GM21717 (cell line): ENCODE results near the gene PLCL1.

Experiments
- ATAC-seq: cut with Tn5 transposase; IDR thresholded peaks from one replicate; pipeline ENCODE4 v1.9.1; 2021; ENCODE audit warnings: mild to moderate bottlenecking, moderate library complexity; ENCODE audit not compliant: unreplicated experiment

The PLCL1 gene

DNA sequence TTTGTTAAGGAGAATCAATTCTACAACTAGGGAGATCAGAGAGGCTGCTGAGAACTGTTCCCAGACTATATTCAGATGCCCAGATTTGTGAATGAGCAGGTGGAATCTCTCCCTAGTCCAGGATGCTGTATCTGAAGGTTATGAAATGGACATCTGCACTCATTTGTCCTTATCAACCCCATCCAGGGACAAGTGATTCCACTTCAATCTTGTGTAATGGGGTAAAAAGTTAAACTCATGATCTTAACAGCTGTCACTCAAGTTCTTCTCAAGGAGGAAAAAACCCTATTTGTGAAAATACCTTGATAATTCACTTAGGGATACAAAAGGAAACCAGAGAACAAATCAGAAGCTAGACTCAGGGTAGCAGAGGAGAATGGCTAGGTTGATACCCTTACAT lies 144.8 kb downstream of the PLCL1 start:
- no peak for ATAC-seq

DNA sequence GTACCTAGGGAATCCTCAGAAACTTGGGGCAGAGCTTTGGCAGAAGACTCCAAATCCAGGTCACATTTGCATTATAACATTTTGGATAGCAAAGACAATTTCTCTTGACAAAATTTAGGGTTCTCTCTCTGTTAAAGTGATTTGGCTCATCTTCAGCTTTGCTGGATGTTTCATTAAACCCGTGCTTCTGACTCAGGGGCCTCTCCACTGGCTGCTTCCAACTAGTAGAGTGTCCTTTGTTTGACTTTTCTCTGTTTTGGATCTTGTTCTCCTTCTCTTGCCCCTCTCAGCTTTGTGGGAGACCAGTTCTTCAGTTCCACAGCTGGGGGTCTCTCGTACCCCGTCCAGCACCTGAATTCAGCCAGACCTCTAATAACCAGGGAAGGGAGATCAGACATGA lies 145.6 kb downstream of the PLCL1 start:
- ATAC-seq, result no peak

DNA sequence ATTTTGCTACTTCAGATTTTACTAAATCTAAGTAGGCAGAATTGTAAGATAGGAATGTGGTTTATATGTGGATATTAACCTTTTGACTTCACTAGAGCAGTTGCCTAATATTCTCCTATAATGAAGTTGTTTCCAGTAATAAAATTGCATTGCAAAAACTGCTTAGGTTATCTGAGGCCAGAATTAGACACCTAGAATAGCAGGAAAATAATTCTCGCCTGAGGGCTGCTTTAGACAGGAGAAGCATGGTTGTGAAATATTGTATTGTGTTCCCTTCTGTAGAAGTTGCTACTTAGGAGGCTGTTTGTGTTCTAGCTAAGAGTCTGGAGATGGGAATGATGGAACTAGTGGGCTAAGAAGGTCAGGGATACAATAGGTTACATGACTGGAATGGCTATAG lies 146.3 kb downstream of the PLCL1 start:
- no peak for ATAC-seq

DNA sequence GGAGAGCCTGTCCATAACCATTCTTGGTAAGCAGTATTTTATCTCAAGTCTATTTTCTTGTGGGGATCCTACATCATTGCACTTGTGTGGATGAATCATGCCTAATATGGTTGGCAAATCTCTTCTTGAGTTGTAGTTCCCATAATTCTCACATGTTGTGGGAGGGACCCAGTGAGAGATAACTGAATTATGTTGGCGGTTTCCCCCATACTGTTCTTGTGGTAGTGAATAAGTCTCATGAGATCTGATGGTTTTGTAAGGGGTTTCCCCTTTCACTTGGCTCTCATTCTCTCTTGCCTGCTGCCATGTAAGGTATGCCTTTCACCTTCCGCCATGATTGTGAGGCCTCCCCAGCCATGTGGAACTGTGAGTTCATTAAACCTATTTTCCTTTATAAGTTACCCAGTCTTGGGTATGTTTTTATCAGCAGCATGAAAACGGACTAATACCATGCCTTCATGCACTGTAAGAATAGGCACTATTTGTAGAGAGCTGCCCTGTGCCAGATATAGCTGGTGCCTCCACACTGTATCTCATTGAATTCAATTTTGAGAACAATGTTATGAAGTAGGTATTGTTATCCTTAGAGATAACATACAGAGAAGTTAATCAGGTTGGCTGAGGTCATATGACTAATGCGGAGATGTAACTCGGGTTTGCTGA lies 148.3 kb downstream of the PLCL1 start:
- no peak for ATAC-seq

DNA sequence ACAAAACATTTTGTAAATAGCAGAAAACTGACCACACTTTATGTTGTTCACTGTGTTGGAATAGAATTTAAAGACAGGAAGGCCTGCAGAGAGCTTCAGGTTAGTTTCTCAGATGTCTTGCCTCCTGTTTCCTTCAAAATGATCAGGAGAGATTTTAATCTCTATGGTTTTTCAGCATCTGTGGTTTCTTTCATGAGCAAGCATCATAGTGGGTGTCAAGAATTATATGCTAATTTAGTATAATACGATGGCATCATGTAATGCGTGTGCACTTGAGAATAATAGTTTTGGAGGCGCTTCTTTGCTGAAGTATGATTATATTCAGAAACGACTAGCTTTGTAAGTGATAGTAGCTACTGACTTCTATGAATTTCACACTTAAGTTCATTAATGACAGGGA lies 149.9 kb downstream of the PLCL1 start:
- no peak for ATAC-seq

DNA sequence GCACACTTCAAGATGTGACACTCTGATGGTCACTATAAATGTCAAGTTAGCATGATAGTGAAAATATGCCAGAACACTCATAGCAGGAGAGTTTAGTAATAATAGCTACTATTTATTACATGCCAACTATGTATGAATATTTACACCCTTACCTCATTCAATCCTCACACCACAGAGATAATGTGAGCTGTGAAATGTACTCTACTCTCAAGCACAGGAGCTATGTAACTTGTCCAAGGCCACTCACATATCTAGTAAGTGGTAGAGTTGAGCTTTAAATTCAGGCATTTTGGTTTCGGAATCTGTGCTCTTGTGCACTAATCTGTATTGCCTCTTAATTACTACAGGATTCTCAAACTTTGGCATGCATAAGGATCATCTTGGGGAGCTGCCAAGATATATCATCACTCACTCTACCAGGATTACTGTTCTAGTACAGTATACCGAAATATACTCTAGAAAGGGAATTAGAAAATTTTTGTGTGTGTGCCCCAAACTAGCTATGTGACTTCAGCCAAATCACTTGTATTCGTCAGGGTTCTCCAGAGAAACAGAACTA lies 154.3 kb downstream of the PLCL1 start:
- no peak for ATAC-seq

DNA sequence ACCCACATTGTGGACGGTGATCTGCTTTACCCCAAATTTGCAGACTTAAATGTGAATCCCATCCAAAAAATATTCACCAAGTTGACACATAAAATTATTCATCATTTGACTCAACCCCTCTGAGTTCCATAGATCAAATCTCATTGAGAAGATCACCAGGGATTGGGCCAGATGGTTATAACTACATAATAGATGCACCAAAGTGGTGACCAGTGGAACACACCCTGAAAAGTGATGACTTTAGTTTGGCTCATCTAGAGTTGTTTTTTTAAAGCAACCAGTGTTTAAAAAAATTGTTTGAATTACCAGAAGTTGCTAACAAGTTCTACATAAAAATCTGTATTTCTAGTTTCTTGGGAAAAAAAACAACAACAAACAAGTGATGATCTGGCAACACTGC lies 155.0 kb downstream of the PLCL1 start:
- no peak for ATAC-seq

DNA sequence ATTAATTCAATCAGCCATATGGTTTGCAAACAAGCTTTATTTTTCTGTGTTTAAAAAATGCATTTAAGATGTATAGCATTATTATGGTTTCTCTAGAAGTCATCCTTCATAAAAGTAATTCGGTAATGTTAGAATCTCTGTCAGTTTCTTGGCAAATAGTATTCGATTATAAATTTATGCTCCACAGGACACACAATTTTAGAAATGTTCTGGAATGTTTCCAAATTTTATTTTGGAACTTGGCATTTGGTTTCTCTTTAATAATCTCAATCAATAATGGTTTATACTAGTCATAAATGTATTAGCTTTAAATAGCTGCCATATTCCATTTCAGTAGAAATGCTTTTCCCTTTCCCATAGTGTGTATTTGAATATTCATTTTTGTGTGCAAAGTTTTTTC lies 156.4 kb downstream of the PLCL1 start:
- no peak for ATAC-seq

DNA sequence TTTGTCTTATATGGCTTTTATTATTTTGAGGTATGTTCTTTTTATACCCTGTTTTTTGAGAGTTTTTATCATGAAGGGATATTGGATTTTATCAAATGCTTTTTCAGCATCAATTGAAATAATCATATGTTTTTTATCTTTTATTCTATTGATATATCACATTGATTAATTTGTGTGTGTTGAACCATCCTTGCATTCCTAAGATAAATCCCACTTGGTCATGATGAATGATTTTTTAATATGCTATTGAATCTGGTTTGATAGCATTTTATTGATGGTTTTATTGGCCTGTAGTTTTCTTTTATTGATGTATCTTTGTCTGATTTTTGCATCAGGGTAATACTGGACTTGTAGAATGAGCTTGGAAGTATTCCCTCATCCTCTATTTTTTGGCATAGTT lies 160.3 kb downstream of the PLCL1 start:
- ATAC-seq, result no peak

DNA sequence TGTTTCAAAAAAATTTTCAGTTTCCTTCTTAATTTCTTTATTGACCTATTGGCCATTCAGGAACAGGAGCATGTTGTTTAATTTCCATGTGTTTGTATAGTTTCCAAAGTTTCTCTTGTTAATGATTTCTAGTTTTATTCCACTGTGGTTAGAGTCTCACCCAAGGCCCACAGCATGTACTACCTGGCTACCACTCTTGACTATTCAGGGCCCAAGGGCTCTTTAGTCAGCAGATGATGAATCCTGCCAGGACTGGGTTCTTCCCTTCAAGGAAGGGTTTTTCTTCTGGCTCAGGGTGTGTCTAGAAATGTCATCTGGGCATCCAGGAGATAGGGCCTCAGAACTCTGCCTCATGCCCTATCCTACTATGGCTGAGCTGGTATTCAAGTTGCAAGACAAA lies 161.4 kb downstream of the PLCL1 start:
- ATAC-seq, result no peak

DNA sequence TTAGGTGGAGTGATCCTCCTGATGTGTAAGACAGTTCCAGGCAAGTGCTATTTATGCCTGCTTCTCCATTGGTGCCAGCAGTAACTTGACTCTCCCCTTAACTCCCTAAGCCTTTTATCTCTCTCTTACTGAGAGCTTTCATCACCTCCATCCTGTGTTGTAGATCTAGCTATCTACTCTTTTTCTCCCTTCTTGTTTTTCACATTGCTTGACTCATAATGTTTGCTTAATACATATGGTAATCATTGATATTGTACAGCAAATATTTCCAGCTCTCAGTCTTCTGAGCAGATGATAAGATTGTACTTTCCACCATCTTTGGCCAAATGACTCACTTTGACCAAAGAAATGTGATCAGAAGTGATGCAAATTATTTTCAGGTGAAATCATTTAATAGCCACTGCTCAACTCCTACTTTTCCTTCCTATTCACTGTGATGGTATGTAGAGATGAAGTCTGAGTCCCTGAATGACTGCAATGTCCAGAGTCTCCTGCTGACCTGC lies 165.0 kb downstream of the PLCL1 start:
- ATAC-seq, result no peak

DNA sequence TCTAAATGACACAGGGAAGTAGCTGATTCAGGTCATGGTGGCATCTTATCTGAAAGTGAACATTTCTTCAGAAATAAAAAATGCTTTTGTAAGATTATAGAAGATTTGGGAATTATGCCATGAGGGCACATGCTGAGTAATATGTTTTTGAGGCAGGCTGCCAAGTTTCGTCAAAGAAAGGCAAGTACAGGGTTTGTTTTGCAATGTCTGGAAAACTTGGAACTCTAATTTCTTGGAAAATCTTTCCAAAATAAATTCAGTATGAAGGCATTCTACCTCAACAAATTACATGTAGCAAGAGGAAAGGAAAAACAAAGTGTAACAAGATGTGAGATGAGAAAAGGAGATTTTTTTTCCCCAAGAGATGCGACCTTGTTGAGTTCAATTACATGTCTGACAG lies 167.7 kb downstream of the PLCL1 start:
- ATAC-seq, result no peak

DNA sequence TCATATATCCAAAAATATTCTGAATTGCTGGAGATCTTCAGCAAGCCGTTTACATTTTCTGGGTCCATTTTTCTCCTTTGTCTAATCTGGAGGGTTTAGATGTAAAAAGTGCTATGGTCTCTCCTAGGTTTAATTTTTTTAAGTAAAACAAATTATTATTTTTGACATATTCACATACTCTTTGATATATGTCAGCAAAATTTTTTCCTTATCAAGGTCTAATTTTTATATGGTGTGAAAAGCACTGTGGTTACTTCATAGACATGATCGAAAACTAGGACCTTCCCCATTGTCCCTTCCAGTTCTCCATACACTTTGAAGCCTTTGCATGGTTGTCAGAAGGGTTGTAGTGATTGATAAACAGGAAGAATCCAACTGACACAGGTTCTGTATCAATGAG lies 168.2 kb downstream of the PLCL1 start:
- no peak for ATAC-seq

DNA sequence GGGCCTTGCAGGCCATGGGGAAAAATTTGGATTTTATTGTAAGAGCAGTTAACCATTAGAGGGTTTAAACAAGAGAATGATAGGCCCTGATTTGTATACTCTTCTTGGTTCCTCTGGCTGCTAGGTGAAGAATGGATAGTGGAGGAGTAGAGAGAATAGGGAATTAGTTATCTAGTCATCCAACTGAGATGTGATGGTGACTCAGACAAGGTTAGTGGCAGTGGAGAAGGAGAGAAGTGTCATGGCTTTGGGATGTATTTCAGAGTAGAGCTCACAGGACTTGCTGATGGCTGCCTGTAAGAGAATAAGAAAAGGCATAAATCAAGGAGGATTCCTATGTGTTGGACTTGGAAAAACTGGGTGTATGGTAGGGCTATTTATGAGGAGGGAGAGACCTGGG lies 169.4 kb downstream of the PLCL1 start:
- ATAC-seq, result no peak

DNA sequence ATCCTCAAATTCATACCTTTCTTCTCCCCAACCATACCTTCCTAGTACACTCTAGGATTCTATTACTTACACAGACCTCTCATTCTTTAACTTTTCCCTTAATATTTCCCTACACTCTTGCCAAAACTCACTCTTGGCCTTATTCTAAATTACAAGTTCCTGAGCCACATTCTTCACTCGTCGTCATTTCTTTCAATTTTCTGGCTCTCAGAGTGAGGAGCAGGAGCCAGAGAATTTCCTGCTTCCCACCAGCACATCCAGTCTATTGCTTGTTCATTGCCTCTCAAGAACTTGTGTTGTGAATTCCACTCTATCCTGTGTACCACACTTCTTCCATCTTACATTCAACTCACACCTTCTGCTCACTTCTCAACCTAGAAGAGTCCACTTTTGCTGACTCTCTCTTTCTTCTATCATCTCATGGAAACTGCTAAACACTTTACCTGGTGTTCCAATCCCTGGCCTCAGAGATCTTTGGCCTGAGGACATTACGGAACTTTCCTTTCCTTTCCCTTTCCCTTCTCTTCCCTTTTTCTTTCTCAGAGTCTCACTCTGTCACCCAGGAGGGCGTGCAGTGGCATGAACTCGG lies 171.6 kb downstream of the PLCL1 start:
- ATAC-seq, result no peak

DNA sequence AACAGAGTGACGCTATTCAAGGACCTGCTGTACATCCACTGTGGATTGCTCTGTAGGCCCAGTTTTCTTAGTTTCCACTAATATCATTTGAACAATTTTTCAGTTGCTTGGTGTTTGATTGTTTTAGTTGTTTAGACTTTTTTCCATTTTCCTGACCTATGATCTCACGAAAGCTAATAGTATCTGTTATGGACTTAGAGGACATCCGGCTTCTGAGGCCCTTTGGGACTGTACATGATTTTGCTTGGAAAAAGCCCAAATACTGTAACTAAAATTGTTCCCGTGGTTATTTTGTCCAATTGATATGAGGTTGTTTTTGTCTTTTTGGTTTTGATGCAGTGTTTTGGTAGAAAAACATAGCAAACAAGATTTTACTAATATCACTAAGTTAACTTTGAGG lies 174.6 kb downstream of the PLCL1 start:
- no peak for ATAC-seq

DNA sequence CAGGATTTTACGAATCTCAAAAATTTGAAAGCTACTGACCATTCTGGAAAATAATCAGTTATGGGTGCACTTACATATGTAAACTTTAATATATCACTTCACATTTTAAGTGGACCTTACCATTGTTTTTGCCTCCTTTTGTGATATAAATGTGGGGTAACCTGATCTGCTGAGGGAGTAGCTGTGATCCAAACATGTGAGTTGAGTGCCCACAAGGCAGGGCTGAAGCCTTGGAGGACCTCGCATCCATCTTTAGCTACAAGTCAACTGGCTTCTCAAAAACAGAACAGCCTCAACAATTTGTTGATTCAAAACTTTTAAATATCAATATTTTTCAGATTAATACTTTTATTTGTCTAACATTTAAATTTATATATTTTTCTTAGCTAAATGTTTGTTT lies 178.2 kb downstream of the PLCL1 start:
- ATAC-seq, result no peak

DNA sequence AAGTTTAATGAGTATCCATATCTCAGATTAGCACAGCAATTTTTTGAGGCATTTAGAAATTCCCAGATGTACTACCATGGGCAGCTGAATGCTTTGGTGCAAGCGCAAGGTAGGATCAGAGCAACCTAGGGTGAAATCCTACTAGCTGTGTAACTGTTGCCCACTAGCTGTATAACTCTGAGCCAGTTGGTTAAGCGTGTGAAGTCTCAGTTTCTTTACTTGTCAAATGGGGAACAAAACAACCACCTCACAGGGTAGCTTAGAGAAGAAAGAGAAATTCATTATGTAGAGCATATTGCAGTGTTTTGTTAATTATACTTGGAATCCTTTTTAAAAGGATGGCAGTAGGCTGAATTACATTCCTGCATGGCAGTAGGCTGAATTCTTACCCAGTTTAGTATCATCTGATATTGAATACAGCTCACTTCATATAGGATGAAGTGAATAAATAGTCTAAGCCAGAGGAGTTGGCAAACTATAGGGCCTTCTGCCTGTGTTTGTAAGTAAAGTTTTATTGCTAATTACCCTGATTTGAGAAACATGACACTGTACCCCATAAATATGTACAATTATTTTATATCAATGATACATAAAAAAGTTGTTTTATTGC lies 180.7 kb downstream of the PLCL1 start:
- ATAC-seq, result no peak

DNA sequence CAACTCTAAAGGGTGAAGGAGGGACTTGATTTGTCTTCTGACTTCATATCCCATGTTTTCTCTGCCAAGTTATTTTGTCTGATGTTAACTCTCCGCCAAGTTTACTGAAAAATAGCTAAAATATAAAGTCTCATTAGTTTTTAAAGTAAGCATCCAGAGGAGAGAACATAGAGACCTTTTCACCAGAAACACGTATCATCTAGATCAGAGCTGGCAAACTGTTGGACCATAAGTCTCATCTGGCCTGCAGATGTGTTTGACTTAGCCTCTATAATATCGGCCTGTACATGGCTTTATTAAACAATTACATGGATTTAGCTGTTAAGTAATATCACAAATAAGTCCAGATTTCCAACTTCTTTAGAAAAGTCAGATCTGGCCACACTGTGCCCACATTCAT lies 182.6 kb downstream of the PLCL1 start:
- no peak for ATAC-seq

DNA sequence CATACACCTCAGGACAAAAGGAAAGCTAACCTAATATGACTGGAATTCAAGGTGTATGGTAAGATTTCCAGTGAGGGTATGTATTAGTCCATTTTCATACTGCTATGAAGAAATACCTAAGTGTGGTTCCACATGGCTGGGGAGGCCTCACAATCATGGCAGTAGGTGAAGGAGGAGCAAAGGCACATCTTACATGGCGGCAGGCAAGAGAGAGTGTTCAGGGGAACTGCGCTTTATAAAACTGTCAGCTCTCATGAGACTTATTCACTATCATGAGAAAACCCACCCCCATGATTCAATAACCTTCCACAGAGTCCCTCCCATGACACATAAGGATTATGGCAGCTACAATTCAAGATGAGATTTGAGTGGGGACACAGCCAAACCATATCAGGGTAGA lies 186.0 kb downstream of the PLCL1 start:
- no peak for ATAC-seq

DNA sequence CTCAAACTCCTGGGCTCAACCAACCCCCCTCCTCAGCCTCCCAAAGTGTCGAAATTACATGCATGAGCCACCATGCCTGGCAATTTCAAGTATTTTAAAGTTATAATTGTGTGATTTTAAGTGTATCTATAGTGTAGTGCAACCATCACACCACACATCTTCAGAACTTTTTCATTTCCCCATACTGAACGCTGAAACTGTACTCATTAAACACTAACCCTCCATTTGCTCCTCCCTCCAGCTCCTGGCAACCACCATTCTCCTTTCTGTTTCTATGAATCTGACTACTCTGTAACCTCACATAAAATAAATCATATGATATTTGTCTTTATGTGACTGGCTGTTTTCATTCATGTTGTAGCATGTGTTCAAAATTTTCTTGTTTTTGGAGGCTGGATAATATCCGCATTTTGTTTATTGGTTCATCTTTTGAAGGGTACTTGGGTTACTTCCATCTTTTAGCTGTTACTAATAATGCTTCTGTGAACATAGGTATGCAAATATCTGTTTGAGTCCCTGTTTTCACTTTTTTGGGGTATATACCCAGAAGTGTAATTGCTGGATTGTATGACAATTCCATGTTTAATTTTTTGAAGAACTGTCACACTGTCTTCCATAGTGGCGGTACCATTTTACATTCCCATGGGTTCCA lies 188.2 kb downstream of the PLCL1 start:
- peak; percentile 90 for ATAC-seq

DNA sequence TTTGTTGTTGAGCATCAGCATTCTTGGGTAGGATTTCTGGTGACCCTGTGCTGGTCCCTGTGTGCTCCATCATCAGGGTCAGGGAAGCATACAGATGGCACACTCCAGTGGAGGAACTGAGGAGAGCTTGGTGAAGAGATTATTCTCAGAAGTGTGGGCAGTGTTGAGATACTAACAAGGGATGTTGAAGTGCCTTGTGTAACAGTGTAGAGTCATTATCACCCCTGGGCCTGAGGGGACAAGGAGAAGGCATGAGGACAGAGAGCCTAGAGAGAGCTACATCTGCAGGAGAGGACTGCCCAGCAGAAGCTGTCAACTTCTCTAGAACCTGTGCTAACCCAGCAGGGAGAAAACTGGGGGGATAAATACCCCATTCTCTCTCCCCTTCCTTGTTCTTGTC lies 189.0 kb downstream of the PLCL1 start:
- ATAC-seq, result peak; percentile 37
